ENCODE data around the gene HIF3A.
"Not testable (repeated sequence)": the region's sequence is repeated elsewhere in the genome, so short reads cannot be mapped to it uniquely, and the experiment has no call there.

HIF3A gene

DNA sequence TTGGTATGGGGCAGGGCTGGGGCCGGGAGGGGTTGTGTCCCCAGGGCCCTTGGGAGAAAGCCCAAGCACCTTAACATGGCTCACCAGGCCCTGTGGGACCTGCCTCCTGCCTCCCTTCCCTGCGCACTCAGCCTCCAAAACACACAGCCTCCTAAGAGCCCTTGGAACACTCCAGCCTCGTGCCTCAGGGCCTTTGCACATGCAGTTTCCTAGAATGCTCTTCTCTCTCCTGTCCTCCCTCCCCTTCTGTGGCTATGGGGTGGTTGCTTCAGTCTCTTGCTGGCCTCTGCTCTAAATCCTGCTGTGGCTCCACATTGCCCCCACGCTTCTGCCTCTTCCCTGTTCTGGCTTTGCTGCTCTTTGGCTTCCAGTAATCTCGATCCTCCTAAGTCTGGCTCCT is 23.7 kb downstream of the HIF3A start:
- in situ Hi-C loops (cut with HindIII; ENCODE audit: low sequenced_read_pairs) = no loop called here

DNA sequence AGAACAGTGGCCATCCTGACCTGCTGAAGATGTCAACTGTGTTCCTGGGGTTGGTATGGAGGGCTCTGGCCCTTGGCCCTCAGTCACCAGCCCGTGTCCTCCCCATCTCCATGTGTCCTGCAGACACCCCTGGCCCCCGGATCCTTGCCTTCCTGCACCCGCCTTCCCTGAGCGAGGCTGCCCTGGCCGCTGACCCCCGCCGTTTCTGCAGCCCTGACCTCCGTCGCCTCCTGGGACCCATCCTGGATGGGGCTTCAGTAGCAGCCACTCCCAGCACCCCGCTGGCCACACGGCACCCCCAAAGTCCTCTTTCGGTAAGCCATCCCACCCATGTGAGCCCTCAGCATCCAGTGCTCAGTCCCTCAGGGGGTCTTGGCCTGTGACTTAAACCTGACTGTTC is 24.8 kb downstream of the HIF3A start:
- in situ Hi-C loops (cut with HindIII; ENCODE audit: low sequenced_read_pairs) = no loop called here

DNA sequence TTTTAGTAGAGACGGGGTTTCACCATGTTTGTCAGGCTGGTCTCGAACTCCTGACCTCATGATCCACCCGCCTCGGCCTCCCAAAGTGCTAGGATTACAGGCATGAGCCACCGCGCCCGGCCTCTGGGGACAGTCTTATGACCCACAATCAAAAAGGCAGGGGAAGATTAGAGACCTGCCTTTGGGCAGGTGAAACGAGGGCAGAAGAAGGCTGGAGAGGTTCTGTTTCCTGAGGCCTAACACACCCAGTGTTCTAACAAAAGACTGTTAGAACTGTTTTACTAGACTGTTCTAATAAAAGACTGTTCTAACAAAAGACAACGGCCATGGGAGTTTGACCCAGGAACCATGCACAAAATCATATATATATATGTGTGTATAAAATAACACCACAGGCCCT is 26.4 kb downstream of the HIF3A start:
- in situ Hi-C loops (cut with HindIII; ENCODE audit: low sequenced_read_pairs) = not testable (repeated sequence)

DNA sequence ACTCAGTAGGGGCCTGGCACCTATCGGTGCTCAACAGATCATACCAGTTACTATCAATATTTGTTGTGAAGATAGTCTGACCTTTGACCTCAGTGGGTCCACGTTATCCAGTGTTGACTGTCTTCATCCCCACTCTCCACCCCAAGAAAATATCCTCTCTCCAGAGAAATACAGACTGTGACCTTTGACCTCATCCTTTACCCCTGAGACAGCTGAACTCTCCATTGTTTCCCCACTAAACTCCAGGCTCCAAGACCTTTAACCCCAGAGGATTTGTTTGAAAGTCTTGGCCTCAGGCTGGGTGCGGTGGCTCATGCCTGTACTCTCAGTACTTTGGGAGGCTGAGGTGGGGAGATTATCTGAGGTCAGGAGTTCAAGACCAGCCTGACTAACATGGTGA is 27.4 kb downstream of the HIF3A start:
- in situ Hi-C loops (cut with HindIII; ENCODE audit: low sequenced_read_pairs) = no loop called here

GRCh38 chr19:46326608-46327007 is 29.8 kb downstream of the HIF3A start:
- in situ Hi-C loops (cut with HindIII; ENCODE audit: low sequenced_read_pairs) = no loop called here

DNA sequence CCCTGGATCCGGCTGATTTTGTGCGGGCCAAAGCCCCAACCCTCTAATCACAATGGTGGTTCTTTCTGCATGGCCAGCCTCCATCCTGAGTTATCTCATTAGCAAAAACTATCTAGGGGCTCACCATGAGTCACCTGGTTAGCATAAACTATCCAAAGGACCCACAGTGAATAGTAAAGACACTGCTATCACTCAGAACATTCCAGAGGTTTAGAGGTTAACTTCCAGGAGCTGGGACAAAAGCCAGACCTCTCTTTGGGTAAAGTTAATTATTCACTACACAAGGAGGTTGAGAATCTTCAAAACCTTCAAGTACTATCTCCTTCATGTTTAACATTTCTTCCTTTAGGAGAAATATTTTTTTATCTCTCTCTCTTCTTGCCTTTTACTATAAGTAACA is 31.2 kb downstream of the HIF3A start:
- in situ Hi-C loops (cut with HindIII; ENCODE audit: low sequenced_read_pairs) = no loop called here

GRCh38 chr19:46330319-46330918 is 33.6 kb downstream of the HIF3A start:
- in situ Hi-C loops (cut with HindIII; ENCODE audit: low sequenced_read_pairs) = no loop called here

- in situ Hi-C loops (cut with HindIII; ENCODE audit: low sequenced_read_pairs) = no loop called here
These were observed 40.6 kb downstream of the HIF3A start for GRCh38 chr19:46337487-46337886.

GRCh38 chr19:46339446-46339845 is 42.6 kb downstream of the HIF3A start:
- in situ Hi-C loops (cut with HindIII; ENCODE audit: low sequenced_read_pairs) = no loop called here

- in situ Hi-C loops (cut with HindIII; ENCODE audit: low sequenced_read_pairs) = no loop called here
These were observed 43.3 kb downstream of the HIF3A start for GRCh38 chr19:46340051-46340659.

GRCh38 chr19:46341937-46342336 is 45.1 kb downstream of the HIF3A start:
- in situ Hi-C loops (cut with HindIII; ENCODE audit: low sequenced_read_pairs) = no loop called here

DNA sequence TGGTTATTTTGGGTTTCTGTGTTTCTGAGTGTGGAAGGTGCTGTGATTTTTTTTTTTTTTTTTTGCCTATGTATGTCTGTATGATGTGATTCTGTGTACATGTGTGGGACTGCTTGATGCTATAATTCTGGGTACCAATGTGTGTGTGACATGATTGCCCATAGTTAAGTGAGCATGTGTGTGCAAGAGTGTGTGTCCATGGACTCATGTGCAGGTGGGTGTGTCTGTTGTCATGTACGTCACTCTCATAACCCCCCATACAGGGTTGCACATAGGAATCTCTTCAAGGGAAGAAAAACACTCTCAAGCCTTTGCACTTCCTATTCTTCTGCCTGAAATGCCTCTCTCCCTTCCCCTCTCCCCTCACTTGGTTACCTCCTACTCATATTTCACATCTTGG is 47.5 kb downstream of the HIF3A start:
- in situ Hi-C loops (cut with HindIII; ENCODE audit: low sequenced_read_pairs) = no loop called here

GRCh38 chr19:46345157-46345556 is 48.3 kb downstream of the HIF3A start:
- in situ Hi-C loops (cut with HindIII; ENCODE audit: low sequenced_read_pairs) = no loop called here

- in situ Hi-C loops (cut with HindIII; ENCODE audit: low sequenced_read_pairs) = no loop called here
These were observed 50.2 kb downstream of the HIF3A start, which contains the start of gene PPP5C for GRCh38 chr19:46346821-46347571. Gene PPP5C, plus strand, starts transcription at chr19:46347087. Its CDS starts 10 bp downstream, at chr19:46347097.

- in situ Hi-C loops (cut with HindIII; ENCODE audit: low sequenced_read_pairs) = no loop called here
These were observed 50.7 kb downstream of the HIF3A start for GRCh38 chr19:46347572-46347883.

DNA sequence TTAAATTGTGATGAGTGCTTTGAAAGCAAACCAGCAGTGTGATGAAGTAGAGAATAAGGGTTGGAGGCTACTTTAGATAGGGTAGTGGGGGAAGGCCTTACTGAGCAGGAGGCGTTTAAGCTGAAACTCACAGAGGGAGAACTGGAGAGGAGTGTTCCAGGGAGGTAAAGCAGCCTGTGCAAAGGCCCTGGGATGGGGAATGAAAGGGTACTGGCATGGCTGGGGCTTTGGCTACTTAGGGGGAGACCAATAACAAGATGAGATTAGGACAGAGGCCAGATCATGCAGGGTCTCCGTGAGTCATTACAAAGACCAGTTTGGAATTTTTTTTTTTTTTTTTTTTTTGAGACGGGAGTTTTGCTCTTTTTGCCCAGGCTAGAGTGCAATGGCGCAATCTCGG is 51.1 kb downstream of the HIF3A start:
- in situ Hi-C loops (cut with HindIII; ENCODE audit: low sequenced_read_pairs) = no loop called here

GRCh38 chr19:46349311-46349993 is 52.6 kb downstream of the HIF3A start:
- in situ Hi-C loops (cut with HindIII; ENCODE audit: low sequenced_read_pairs) = no loop called here

DNA sequence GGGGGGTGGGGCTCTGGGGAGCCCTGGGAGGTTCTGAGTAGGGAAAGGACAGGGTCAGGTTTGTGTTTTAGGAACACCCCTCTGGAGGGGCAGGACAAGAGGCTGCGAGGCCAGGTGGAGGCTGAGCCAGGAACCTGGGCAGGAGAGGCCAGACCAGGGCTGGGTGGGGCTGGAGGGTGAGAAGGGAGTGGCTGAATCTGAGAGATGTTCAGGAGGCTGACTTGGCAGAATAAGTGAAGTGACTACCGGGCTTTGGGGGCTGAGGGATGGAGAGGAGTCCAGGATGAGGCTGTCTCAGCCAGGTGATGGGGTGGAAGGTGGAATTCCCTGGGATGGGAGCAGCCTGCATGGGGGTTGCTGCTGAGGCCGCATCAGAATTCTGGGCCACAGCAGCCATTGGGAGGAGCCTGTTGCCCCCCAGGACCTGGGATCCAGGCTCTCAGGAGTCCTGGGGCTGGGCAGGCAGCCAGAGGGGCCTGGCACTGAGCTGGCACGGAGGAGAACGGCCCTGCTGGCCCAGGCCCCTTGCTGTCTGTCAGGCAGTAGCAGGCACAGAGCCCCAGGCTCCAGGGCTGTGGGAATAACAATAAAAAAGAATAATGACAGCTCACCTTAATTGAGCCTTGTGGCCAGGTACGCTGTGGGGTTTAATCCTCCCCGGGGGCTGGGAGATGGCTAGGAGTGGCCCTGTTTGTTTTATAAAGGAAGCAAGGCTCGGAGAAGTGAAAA is 53.4 kb downstream of the HIF3A start:
- in situ Hi-C loops (cut with HindIII; ENCODE audit: low sequenced_read_pairs) = no loop called here

GRCh38 chr19:46350758-46351159 is 53.9 kb downstream of the HIF3A start:
- in situ Hi-C loops (cut with HindIII; ENCODE audit: low sequenced_read_pairs) = no loop called here

DNA sequence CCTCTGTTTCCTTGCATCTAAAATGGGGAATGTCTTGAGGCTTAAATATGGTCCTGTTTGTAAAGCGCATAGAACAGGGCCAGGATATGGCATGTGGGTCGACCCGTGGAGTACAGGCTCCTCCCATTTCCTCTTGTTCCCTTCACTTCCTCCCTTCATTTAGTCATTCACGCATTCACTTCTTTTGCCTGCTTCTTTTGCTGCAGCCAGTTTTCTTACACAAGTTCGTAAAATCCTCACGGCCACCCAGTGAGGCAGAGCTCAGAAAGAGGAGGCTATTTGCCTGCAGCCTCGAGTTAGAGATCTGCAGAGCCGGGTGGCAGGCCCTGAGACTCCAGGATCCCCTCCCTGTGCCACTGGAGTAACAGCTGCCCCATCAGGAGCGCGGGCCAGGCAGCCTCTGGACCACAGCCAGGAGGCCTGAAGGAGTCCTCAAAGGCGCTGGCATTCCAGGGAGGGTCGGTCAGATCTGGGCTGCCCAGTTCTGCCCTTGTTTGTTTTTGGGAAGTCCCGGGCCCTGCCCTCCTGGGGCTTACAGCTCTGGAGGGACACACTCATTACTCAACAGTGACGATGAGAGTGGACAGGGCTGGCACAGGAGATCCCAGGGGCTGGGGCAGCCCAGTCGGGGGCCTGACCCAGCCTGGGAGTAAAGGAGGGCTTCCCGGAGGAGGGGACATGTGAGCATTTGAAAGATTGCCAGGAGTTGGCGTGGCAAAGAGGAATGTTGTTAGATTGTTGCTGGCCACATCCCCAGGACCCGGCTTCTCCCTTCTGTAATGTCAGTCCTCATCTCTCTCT is 54.6 kb downstream of the HIF3A start:
- in situ Hi-C loops (cut with HindIII; ENCODE audit: low sequenced_read_pairs) = no loop called here

Data from endothelial cell of hepatic sinusoid (primary cell).